ENCODE data around the gene STAT3. TPM values are rescaled to one million over a fixed set of nuclear protein-coding genes. Genes with fewer than 3 reads are reported as not detected.

STAT3 gene
- polyA plus RNA-seq, 2 of the 4 experiments (the other 2 are of a cell fraction) = 72.8 to 97.8 TPM

GRCh38 chr17:42266918-42267766 lies 121.1 kb downstream of the STAT3 start:
- ChIA-PET POLR2A (interaction anchor here (0.5 kb wide), 1 partner anchor 156 kb away, joined by 3 read pairs; the partner anchor contains the start of gene CAVIN1), CTCF (interaction anchor here (1.1 to 2.7 kb wide), 8 partner anchors 8 to 250 kb away, joined by 3 to 9 read pairs (median 4); partner anchors contain the start of genes HCRT and STAT5B)
- 41% methylated on average over 9 of the region's 9 CpGs for WGBS (ENCODE audit: missing lambda C conversion rate)
- FAIRE-seq (peak; percentile 99), ATAC-seq (peak; percentile 92 to 99), DNase-seq (ENCODE audit: low read depth in 1 of 2, low spot score in 1 of 2) (peak; percentile 79 to 91)
- Histone ChIP-seq H3K4me3 (no peak overlapping the region), H3K4me1 (peaks cover 48% of the 10 kb centered on the region), H3K9me3 (no peaks in the 10 kb centered on the region), H3K4me2 (peak overlapping the region; percentile 60), H3K27ac (peak overlapping the region; percentile 36 to 48)
- TF ChIP-seq POLR2A (IDR thresholded peaks at IDR 0.05; ENCODE audit: low read length) (no peak), ZNF302 (CRISPR knock-in tag; IDR thresholded peaks at IDR 0.05) (no peak), MAFK (IDR thresholded peaks at IDR 0.05; ENCODE audit: partially characterized antibody) (no peak), RNF2 (IDR thresholded peaks at IDR 0.05; ENCODE audit: borderline replicate concordance, low read depth) (no peak), USF2 (IDR thresholded peaks at IDR 0.05) (0 out of 2 replicates have a peak, but pooled peaks have one; percentile 16), PBX3 (IDR thresholded peaks at IDR 0.05) (no peak), JUNB (IDR thresholded peaks at IDR 0.05) (peak; percentile 76), EHF (CRISPR knock-in tag; IDR thresholded peaks at IDR 0.05) (no peak), FOXS1 (CRISPR knock-in tag; IDR thresholded peaks at IDR 0.05) (no peak), REST (IDR thresholded peaks at IDR 0.05) (no peak), EP300 (IDR thresholded peaks at IDR 0.05) (peak; percentile 56 to 59; a peak in 2 of 5 replicates), CBX8 (IDR thresholded peaks at IDR 0.05) (no peak), RCOR1 (IDR thresholded peaks at IDR 0.05; ENCODE audit: low read depth, low read length) (no peak), GATA3 (IDR thresholded peaks at IDR 0.05; ENCODE audit: borderline replicate concordance) (peak; percentile 49; the same call in 1 of the 2 replicates), CBX2 (IDR thresholded peaks at IDR 0.05; ENCODE audit: borderline replicate concordance, low read depth) (no peak), ELK1 (IDR thresholded peaks at IDR 0.05; ENCODE audit: low read depth, low read length) (no peak), MAX (IDR thresholded peaks at IDR 0.05) (peak; percentile 64; the same call in 1 of the 2 replicates), ZSCAN20 (CRISPR knock-in tag; IDR thresholded peaks at IDR 0.05) (0 out of 2 replicates have a peak, but pooled peaks have one; percentile 45), BHLHE40 (IDR thresholded peaks at IDR 0.05; ENCODE audit: low read depth, low read length) (no peak), HES2 (IDR thresholded peaks at IDR 0.05) (peak; percentile 67; the same call in 1 of the 2 replicates), SMC3 (IDR thresholded peaks at IDR 0.05) (no peak), MYC (IDR thresholded peaks at IDR 0.05; ENCODE audit: borderline replicate concordance, low read length) (no peak), FOSB (CRISPR knock-in tag; IDR thresholded peaks at IDR 0.05) (no peak), ZFP36 (IDR thresholded peaks at IDR 0.05; ENCODE audit: borderline replicate concordance, partially characterized antibody) (no peak), CHD4 (IDR thresholded peaks at IDR 0.05; ENCODE audit: borderline replicate concordance) (no peak), HOXA7 (CRISPR knock-in tag; IDR thresholded peaks at IDR 0.05) (no peak), TFCP2L1 (CRISPR knock-in tag; IDR thresholded peaks at IDR 0.05) (no peak), ATOH8 (CRISPR knock-in tag; IDR thresholded peaks at IDR 0.05; ENCODE audit: low read depth) (no peak), KDM5A (IDR thresholded peaks at IDR 0.05) (no peak), ESRRA (IDR thresholded peaks at IDR 0.05; ENCODE audit: borderline replicate concordance, low read length) (no peak), E2F6 (IDR thresholded peaks at IDR 0.05; ENCODE audit: borderline replicate concordance, low read depth) (no peak), ZC3H11A (IDR thresholded peaks at IDR 0.05) (no peak), TP53 (CRISPR knock-in tag; IDR thresholded peaks at IDR 0.05) (no peak)
